ENCODE measurements around the gene OR10C1. TPM values are rescaled to one million over a fixed set of nuclear protein-coding genes. Genes with fewer than 3 reads are reported as not detected.

OR10C1 gene
- total and polyA plus RNA-seq, 10 of the 15 experiments (the other 5 are each of a cell fraction or from before 2014, with no cell fraction given), result not detected

DNA sequence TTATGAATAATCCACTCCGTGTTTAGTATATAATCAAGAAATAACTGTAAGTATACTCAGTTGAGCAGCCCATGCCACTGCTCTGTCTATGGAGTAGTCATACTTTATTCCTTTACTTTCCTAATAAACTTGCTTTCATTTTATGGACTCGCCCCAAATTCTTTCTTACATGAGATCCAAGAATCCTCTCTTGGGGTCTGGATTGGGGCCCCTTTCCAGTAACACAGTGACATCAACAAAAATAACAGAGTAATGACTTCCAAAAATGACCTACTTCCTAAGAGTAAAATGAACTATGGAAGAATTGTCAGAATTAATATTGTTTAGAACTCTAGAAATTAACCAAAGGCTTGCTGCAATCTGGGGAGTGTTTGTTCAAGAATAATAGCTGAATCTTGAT, 26.7 kb downstream of the OR10C1 start (continued):
- TF ChIP-seq, protein P1, sequence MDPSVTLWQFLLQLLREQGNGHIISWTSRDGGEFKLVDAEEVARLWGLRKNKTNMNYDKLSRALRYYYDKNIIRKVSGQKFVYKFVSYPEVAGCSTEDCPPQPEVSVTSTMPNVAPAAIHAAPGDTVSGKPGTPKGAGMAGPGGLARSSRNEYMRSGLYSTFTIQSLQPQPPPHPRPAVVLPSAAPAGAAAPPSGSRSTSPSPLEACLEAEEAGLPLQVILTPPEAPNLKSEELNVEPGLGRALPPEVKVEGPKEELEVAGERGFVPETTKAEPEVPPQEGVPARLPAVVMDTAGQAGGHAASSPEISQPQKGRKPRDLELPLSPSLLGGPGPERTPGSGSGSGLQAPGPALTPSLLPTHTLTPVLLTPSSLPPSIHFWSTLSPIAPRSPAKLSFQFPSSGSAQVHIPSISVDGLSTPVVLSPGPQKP (IDR thresholded peaks at IDR 0.05; ENCODE audit: low read depth, low read length), result no peak

DNA sequence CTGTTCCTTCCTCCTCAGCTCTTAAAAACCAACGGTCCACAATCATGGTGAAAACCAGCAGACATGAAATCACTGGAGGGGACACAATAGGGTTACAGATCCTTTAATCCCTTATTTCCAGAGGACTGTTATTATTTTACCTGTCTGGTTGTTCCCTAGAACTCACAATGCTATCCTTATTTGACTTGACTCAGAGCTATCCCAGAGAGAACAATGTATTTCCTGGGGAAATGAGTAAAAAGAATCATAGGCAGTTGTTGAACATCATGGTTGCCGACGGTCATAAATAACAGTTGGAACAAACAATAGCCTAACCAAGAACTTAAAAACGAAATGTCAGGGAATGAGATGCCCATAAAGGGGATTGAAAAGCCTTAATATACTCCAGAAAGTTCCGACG, 27.1 kb downstream of the OR10C1 start:
- H4K20me1 ChIP-seq (ENCODE audit: control insufficient read depth, insufficient read depth), result no peaks in the 10 kb centered on the region
- ChIA-PET RAD21 (ENCODE audit: unreplicated experiment) (no interaction called here), SMC1A (ENCODE audit: uncharacterized antibody, unreplicated experiment) (interaction anchor here (0.7 to 1.4 kb wide), 2 partner anchors 10 to 15 kb away, joined by 3 to 5 read pairs; no protein-coding TSS in a partner anchor), POLR2A (no interaction called here), CTCF (no interaction called here)
- DNase-seq (ENCODE audit: low read depth, low spot score) (no peak), ATAC-seq (no peak), FAIRE-seq (no peak)
- intact Hi-C loops (cut with micrococcal nuclease; ENCODE audit: unreplicated experiment) (no loop called here), in situ Hi-C loops (cut with MboI) (no loop called here)
- H3K4me1 ChIP-seq (ENCODE audit: control insufficient read depth, insufficient read depth, low read length), result no peaks in the 10 kb centered on the region
- H3K79me2 ChIP-seq (ENCODE audit: control insufficient read depth, insufficient read depth, low read length), result no peaks in the 10 kb centered on the region
- H3K4me3 ChIP-seq, result no peak overlapping the region
- BruUV-seq (replicated peaks), result no TSS peak
- no peak overlapping the region for H2AFZ ChIP-seq (ENCODE audit: control insufficient read depth, low read depth, low read length)
- no peaks in the 10 kb centered on the region for H3K36me3 ChIP-seq (ENCODE audit: control insufficient read depth in 2 of 2, insufficient read depth in 2 of 2, low read length in 1 of 2)
- no peak for TF ChIP-seq PAX8 (IDR thresholded peaks at IDR 0.05)
- TF ChIP-seq HCFC1 (IDR thresholded peaks at IDR 0.05; ENCODE audit: low read length), result no peak
- TF ChIP-seq SIN3A (IDR thresholded peaks at IDR 0.05; ENCODE audit: low read depth, low read length), result no peak
- TF ChIP-seq, protein P2, sequence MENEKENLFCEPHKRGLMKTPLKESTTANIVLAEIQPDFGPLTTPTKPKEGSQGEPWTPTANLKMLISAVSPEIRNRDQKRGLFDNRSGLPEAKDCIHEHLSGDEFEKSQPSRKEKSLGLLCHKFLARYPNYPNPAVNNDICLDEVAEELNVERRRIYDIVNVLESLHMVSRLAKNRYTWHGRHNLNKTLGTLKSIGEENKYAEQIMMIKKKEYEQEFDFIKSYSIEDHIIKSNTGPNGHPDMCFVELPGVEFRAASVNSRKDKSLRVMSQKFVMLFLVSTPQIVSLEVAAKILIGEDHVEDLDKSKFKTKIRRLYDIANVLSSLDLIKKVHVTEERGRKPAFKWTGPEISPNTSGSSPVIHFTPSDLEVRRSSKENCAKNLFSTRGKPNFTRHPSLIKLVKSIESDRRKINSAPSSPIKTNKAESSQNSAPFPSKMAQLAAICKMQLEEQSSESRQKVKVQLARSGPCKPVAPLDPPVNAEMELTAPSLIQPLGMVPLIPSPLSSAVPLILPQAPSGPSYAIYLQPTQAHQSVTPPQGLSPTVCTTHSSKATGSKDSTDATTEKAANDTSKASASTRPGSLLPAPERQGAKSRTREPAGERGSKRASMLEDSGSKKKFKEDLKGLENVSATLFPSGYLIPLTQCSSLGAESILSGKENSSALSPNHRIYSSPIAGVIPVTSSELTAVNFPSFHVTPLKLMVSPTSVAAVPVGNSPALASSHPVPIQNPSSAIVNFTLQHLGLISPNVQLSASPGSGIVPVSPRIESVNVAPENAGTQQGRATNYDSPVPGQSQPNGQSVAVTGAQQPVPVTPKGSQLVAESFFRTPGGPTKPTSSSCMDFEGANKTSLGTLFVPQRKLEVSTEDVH (IDR thresholded peaks at IDR 0.05; ENCODE audit: low read depth, partially characterized antibody), result no peak
- TF ChIP-seq ZNF622 (IDR thresholded peaks at IDR 0.05), result no peak
- no peaks in the 10 kb centered on the region for H3K9me3 ChIP-seq (replicated peaks; ENCODE audit: control insufficient read depth, insufficient read depth, low read length)
- H3K27ac ChIP-seq (ENCODE audit: control insufficient read depth, insufficient read depth), result no peak overlapping the region
- WGBS (ENCODE audit: insufficient coverage, insufficient replicate concordance, low lambda C conversion rate, missing lambda C conversion rate), result 36% methylated on average over 6 of the region's 6 CpGs
- no peaks in the 10 kb centered on the region for H3K27me3 ChIP-seq (replicated peaks in 1 of 2; ENCODE audit: control insufficient read depth in 2 of 2, insufficient read depth in 2 of 2, low read length in 1 of 2)
- no peak overlapping the region for H3K9ac ChIP-seq (ENCODE audit: control insufficient read depth, insufficient read depth, low read length)
- H3K4me2 ChIP-seq (ENCODE audit: control insufficient read depth, insufficient read depth), result no peak overlapping the region
